NCI-H2107 treated with DMSO at 0.1 percent for 48 hours (cell line): ENCODE measurements around the gene MLLT3.

Source experiments
- DNase-seq: peaks from one replicate; lab custom pipeline; 2025; ENCODE audit not compliant: unreplicated experiment; lab: John Stamatoyannopoulos, UW

MLLT3 gene

DNA sequence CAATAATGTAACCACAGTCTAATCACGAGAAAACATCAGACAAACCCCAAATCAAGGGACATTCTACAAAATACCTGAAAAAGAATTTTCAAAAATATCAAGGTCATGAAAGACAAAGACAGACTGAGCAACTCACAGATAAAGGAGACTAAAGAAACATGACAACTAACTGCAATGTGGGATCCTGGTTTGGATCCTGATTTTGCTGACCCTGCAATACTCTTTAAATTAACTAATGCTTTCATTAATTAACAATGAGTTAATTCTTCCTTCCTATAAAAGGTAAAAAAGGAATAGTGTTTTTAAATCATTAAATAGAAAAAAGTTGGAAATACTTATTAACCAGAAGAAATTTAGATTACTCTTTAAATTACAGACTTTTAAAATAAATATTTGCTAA lies 103.6 kb downstream of the MLLT3 start:
- DNase-seq: no peak

DNA sequence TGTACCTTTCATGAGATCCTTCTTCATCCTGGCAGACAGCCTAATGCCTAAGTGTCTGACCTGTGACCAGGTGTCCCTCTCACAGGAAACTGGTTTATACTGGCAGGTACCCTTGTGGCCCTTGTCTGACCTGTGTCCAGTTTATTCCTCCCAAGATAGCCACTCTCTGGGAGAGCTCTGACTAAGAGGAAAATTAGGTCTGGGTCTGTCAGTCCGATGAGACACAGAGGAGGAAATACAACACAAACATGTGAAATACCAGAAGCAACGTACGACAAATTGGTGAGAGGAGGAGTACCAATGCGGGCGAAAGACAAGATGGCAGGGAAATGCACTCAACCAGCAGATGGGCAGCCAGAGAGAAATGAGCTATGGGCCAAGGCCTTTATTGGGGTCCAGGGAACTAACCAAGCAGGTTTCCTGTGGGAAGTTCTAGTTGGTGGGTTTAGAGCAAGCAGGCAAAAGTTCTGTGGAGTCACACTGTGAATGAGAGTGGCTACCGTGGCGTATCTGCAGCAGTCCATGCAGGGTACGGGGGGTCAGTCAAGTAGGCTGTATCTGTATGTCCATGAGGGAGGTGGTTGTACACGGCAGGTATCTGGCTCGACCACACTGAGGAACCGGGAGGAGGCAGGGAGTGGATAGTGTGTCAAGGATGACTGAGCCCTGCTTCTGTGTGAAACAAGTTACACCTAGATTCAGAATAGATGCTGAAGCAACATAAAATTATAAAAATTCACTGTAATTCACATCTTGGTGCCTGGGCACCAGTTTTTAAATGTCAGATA lies 109.0 kb downstream of the MLLT3 start:
- no peak for DNase-seq

DNA sequence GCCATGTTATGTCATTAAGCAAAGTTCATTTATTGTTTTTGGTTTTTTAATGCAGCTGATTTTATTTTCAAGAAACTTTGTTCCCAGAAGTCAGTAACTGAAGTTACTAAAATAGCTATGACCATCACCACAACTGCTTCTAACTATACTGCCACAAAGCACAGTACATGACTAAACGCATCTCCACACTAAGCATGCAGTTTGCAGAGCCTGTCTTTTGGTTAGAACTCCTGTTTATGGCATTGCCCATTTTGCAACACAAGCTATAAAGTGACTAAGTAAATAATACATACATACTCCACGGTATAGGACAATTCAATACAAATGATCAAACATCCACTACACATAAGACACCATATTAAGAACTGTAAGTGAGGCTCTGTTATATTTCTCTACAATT lies 109.7 kb downstream of the MLLT3 start:
- DNase-seq: no peak

DNA sequence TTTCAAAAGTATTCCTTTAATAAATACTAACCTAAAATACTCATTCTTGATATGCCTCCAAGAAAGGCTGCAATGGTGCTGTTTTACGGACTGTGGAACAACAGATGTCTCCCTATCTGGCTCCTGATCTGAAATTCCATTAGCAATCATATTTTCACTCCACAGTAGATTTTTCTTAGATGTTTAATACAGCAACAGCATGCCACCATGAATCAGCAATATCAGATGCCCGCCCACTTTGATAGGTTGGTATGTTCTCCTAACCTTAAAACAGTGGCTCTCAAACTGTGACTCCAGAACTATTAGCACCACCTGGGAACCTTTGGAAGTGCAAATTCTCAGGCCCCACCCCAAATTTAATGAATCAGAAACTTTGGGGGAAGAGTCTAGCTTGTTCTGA lies 110.2 kb downstream of the MLLT3 start:
- no peak for DNase-seq

DNA sequence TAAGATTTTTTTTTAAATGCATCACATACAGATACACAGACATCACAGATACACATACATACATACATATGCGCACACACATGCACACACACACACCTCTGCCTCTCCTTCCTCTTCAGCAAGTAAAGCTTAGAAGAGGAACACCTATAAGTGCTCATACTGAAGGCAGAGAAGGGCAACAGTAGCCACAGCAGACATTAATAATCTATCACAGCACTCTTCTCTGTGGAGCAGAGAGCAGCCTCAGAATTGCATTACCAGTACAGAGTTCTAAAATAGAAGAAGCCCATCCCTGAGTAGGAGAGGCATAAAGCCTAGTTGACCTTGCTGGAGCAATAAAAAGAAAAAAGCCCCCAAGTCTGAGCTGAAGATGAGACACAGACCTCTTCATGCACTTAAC lies 110.6 kb downstream of the MLLT3 start:
- no peak for DNase-seq

DNA sequence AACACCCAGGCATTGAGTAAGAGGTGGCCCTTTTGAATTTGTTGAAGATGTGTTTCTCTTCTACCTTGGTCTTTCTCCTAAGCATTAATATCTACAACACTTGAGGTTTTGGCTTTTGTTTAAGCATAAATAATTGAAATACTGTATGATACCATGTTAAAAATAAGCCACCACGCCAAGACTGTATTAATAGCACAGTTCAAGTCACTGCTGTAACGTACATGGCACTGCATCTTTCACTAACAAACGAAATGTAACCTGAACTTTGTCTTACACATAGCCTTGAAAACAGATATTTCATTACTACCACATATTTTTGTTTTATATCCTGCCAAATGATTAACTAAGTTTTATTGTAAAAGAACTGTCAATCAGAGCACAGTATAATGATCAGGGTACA lies 112.8 kb downstream of the MLLT3 start:
- DNase-seq: no peak

DNA sequence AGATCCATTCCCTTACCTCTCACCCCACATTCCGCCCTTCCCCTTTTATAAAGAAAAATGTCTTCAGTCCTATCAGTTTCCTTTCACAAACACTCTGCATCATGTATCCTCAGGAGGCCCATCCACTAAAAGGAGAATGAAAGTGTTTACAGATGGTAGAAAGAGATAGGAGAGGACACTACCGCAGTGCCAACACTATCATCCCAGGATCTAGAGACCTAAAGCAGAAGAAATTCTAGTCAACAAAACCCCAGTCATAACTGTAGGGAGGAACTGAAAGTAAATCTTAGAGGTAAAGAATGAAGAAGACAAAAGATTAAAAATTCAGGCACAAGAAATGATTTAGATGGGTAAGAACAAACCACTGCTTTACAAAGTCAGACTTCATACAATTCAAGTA lies 114.1 kb downstream of the MLLT3 start:
- no peak for DNase-seq

DNA sequence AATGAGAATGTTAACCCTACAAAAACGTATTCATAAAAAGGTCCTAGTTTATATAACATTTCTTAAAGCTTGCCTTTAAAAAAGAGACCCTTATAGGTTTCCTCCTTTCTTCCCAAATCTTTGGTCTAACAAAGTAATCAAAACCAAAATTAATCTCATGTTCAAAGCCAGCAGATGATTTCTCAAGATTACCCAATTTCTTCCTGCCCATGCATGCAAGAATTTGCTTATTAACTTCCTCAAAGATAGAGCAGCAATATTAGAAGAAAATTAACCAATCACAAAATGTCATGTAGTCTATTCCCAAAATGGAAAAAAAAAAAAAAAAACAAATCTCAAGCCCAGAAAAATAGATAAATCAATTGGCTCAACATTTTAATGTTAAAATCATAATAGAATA lies 114.9 kb downstream of the MLLT3 start:
- no peak for DNase-seq

DNA sequence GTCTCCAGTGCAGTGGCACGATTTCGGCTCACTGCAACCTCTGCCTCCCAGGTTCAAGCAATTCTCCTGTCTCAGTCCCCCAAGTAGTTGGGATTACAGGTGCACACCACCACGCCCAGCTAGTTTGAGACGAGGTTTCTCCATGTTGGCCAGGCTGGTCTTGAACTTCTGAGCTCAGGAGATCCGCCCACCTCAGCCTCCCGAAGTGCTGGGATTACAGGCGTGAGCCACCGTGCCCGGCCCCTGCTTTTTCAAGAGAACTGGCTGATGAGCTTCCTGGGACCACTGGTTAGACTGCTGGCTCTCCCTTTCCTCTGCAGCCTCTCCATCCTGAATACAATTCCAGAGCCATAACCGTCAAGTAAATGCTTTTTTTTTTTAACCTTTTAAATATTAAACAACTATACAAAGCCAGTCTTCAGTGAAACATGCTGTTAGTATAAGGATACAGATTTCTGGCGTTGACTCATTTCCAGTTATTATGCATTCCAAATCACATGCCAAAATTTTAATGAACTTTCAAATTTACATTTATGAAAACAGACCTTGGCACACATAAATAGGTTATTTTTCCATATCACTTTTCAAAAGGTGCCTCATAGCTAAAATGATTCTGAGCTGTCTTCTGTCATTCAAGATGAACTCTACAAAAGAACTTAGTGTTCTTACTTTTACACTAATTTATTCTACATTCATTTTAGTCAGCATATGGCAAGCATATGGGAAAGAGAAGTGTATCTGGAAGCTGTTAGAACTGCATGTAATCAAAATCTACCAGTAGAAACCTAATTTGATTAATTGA lies 116.0 kb downstream of the MLLT3 start:
- no peak for DNase-seq

DNA sequence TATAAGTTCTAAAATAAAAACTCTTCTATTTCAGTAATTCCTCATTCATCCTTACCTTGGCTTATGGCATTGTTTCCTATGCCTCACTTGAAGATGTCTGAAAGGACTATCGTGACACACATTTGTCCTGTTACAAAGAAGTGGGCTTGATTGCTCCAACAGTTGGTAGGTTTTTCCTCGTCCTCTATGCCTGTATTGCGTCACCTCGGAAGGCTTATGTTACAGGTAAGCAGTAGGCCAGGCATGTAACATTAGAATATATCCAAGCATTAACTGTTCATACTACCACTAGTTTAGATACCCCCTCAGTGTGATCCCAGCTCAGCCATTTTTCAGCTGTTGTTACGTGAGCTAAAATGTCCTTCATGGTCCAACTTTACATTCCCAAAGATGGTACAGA lies 116.7 kb downstream of the MLLT3 start:
- DNase-seq: no peak

DNA sequence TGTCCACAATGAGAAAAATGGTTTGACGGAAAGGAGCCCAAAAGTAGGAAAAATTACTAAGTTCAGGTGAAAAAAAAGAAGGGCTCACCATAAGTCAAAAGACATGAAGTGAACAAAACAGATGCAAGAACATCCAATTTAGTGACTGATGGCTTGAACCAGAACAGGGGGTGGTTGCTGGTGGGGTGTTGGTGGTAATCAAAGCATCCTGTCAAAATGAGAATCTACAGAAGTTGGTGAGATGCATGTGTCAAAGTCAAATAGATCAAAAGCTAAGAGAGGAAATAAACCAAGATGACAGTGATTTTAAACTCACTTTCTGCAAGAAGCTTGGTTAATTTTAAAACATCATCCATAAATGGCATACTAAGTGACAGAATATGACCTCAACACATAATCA lies 117.4 kb downstream of the MLLT3 start:
- DNase-seq: no peak

DNA sequence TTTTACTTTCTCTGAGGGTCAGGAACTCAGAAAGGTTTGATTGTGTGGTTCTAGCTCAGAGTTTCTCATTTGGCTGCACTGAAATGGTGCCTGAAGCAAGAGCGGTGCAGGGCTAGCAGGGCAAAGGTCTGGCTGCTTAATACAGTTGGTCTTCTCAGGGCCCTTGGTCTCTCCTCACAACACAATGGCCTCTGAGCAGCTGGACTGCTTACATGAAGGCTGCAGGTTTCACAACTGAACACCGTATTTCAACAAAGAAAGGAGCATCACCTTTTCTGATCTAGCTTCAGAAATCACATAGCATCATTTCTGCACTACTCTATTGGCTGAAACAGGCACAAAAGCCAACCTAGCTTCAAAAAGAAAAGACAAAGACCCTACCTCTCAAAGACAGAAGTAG lies 122.2 kb downstream of the MLLT3 start:
- DNase-seq: no peak

DNA sequence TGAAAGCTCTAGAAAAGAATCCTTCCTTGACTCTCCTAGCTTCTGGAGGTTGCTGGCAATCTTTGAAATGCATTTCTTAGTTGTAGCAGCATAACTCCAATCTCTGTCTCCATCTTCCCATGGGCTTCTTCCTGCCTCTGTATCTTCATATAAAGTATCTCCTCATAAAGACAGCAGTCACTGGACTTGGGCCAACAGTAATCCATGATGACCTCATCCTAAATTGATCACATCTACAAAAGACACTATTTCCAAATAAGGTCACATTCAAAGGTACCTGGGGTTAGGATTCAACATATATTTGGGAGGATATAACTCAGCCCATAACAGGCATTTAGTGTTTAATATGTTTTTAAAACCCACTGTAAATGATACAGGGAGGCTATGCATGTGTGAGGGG lies 123.3 kb downstream of the MLLT3 start:
- no peak for DNase-seq

DNA sequence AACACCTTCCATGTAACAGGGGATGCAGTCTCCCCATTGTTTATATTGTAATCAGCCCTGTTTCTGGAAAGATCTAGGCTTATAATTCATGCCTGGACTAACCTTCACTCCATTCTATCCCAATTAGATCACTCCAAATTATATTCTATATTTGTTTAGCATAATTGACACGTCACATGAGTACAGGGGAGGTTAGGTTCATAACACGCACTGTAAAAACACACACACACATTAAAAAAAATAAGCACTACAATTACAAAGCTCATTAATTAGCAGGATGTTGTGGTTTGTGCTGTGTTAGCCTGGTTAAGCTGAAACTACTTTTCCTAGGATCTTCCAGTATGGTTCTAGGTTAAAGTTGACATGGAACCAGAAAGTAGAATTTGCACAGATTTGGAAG lies 126.0 kb downstream of the MLLT3 start:
- DNase-seq: no peak

DNA sequence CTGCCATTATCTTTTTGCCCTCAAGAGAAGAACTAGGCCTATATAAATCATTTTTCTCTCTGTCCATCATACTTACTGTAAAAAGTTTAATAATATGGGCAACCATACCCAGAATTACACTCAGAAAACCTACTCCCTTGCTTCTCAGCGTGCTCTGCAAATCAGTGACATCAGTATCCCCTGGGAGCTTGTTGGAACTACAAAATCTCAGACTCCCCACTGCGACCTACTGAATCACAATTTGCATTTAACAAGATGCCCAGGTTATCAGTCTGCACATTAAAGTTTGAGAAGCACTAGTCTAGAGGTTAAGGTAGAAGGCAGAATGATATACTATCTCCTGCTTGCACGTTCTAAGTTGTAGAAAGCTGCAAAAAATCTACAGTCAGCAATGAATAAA lies 127.2 kb downstream of the MLLT3 start:
- DNase-seq: no peak

DNA sequence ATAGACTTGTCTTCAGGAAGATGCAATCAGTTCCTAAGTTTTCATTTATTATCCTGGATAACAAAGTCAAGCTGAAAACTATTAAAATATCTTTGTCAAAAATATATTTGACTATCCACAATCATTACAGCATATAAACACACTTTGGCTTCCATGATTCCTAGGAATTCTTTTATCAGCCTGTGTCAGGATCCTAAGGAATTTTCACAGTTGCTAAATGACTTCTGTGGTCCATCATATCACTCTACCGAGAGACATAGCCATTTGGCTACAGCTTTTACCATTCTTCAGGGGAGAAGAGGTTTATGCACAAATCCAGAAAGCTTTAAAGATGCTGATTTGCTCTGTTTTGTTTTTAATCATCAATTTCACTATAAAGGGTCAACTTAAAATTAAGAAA lies 128.3 kb downstream of the MLLT3 start:
- DNase-seq: no peak

DNA sequence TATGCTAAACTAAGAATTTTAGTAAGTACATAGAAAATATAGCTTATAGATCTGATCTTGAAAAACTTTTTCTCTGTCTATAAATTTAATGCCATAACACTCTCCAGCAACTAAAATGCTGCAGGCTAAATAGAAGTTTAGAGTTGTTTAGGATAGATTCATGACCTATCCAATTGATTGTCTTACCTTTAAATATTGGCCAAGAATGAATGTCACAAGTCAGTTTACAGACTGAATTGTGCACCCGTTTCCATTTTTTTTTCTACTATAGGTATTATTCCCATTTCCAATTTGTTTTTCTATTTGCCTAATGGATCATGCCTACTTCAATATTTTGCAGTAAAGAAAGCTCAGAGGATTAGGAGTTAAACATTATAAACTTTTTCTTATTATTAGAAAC lies 129.5 kb downstream of the MLLT3 start:
- no peak for DNase-seq

DNA sequence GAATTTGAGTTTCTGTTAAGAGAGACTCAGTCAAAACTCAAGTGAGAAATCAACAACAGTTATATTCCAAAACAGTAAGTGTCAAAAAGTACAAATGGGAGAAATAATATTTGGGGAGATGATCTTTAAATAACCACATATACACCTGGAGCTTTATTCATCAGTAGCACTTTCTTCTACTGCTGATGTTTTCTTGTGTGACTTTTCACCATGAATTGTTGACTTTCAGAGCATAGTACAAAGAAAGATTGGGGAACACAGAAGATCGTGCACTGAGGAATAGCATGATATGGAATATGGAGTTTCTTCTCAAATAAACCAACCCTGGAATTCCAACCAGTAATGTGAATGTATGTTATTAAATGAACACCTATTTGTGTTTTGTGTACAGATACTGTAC lies 130.7 kb downstream of the MLLT3 start:
- no peak for DNase-seq

DNA sequence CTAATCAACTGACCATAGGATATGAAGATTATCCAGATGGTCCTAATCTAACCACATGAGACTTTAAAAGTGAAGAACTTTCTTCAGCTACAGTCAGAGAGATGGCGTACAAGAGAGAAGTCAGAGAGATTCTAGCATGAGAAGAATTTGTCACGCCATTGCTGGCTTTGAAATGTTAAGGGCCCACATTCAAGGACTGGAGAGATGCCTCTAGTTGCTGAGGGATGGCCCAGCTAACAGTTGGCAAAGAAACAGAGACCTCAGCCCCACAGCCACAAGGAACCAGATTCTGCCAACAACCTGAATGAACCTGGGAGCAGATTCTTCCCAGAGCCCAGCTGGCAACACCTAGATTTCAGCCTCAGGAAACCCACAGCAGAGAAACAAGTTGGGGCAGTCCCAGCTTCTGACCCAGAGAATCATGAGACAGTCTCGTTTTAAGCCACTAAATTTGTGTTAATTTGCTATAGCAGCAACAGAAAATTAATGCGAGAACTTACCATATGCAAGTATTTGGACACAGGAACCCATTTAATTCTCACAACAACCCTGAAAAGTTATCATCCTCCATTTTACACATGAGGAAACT lies 132.0 kb downstream of the MLLT3 start:
- DNase-seq: no peak

DNA sequence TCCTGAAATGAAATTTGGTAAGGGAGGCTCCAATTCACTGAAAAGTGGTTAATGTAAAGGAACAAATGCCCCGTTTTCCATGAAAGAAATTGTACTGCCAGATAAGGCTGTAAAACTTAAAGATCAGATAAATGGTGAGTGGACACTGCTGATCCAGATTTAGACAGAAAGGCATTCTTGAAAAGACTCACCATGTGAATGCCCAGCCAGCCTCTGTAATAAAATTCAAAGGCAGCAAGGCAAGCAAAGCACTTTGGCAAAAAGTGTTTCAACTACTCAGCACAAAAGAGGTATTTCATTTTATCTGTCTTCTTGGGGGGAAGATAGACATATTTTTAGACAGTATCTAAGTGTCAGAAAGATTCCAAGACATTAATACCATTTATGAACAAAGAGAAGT lies 133.6 kb downstream of the MLLT3 start:
- DNase-seq: no peak

DNA sequence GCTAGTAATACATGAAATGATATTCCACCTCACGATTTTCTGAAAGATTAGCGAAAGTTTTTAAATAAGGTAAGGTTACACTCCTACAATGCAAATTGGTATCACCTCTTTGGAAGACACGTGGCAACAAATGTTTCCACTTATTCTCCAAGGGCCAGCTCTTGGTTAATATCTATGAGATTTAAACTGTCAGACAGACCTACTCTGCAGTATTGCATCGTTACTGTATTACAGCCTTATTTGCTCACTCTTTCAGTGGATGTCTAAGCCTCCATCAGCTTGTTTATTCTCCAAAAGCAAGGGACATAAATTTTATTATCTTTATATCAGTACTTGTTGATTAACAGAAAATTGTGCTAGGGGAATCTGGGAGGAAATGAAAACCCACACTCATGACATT lies 135.7 kb downstream of the MLLT3 start:
- no peak for DNase-seq

DNA sequence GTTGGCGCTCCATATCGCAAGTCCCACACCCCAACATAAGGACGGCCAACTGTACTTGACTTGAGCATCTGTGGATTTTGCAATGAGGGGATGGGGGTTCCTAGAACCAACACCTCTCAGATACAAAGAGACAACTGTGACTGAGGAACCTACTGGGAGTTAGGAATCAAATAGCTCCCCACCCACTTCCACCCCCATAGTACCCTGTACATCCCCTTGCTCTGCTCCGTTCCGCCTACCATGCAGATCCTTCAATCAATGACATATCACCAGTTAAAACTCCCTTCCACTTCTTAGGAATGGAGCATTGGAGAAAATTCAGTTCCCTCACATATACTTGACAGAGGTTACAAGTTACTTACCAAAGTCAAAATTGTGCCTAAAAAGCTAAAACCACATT lies 140.9 kb downstream of the MLLT3 start:
- DNase-seq: no peak
